Urinary bladder (tissue), 4 donors: ENCODE results near the gene DRAXIN. TPM values are rescaled to one million over a fixed set of nuclear protein-coding genes. Genes with fewer than 3 reads are reported as not detected.

Source experiments
- DNase-seq: peaks from one replicate; pipeline ENCODE4 v3.0.0-alpha.2; 2015; ENCODE audit errors: extremely low spot score
- H3K27ac ChIP-seq: one replicate; pipeline ENCODE4 v1.5.1; 2013; ENCODE audit warnings: low read depth, mild to moderate bottlenecking, moderate library complexity
- H3K36me3 ChIP-seq: one replicate; pipeline ENCODE4 v1.6.1; 2013; ENCODE audit warnings: mild to moderate bottlenecking, moderate library complexity; ENCODE audit not compliant: insufficient read depth
- H3K4me1 ChIP-seq: one replicate; pipeline ENCODE4 v1.6.1; 2013; ENCODE audit warnings: mild to moderate bottlenecking, moderate library complexity; ENCODE audit not compliant: insufficient read depth
- H3K4me3 ChIP-seq: one replicate; pipeline ENCODE4 v1.5.1; 2013; ENCODE audit warnings: low read depth, low read length
- WGBS: extraction: QIAGEN DNeasy Blood & Tissue Kit; methylation state at CpG from one replicate; pipeline ENCODE4 v1.1.7; 2013; 5-methylcytosine and 5-hydroxymethylcytosine counted together
- polyA plus RNA-seq: library from polyadenylated mRNA; stranded (reverse); fragments of 200-250 nt; gene quantifications from one replicate; pipeline ENCODE4 v1.2.3, GENCODE V29; 2013
- total RNA-seq: library from RNA; depleted of rRNA; stranded (reverse); fragments of >200 nt; gene quantifications from one replicate; pipeline ENCODE4 v1.2.3, GENCODE V29; 2014
- donor health status: healthy with polysubstance abuse.
- donor health status: healthy.

The DRAXIN gene
- total and polyA plus RNA-seq, 2 donors: 0.01 to 0.21 TPM

- Histone ChIP-seq H3K36me3 (no peaks in the 10 kb centered on the region), H3K27ac (no peak overlapping the region), H3K4me1 (no peaks in the 10 kb centered on the region), H3K4me3 (no peak overlapping the region)
- WGBS: 89% methylated on average over 4 of the region's 4 CpGs
- DNase-seq: no peak
Measured at GRCh38 chr1:11651017-11651416, 40.5 kb upstream of the DRAXIN start.

GRCh38 chr1:11652203-11652780, 39.2 kb upstream of the DRAXIN start:
- no peak overlapping the region for H3K27ac ChIP-seq
- WGBS: 88% methylated on average over 11 of the region's 11 CpGs
- H3K4me3 ChIP-seq: no peak overlapping the region
- no peaks in the 10 kb centered on the region for H3K4me1 ChIP-seq
- H3K36me3 ChIP-seq: no peaks in the 10 kb centered on the region
- no peak for DNase-seq

DNA sequence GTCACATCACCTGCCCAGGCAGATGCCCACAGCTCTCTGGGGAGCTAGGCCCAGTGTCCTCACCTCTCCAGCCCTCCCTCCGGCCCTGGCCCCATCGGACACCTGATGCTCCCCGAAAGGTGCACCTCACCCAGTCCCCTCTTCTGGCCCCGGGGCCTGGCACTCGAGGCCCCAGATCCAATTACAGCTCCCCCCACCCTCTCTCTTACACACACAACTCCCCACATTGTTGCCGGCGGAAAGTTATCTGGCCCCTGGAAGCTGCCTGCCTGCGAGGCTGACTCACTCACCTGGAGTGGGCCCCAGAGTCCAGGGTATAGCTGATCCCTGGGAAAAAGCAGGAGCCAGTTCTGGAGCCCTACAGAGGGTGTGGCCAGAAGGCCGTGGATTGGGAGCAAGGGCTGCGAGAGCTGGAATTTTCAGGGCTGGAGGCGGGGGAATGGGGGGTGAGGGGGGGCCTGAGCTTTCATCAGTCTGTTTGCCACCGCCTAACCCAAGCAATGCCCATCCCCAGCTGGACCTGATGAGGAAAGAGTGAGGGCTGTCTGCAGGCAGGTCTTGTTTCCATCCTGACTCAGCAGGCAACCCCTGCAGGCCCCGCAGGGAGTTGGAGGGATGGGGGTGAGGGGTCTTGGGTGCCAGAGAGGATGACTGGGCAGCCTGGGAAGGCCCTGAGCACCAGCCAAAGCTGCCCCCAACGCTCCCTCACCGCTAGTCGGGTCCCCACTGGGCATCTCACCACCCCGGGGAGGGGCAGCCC, 38.2 kb upstream of the DRAXIN start:
- no peak overlapping the region for H3K27ac ChIP-seq
- DNase-seq: no peak
- H3K4me3 ChIP-seq: no peak overlapping the region
- 73% methylated on average over 17 of the region's 17 CpGs for WGBS
- no peaks in the 10 kb centered on the region for H3K36me3 ChIP-seq
- H3K4me1 ChIP-seq: no peaks in the 10 kb centered on the region

- WGBS: 61% methylated on average over 7 of the region's 7 CpGs
- H3K4me3 ChIP-seq: no peak overlapping the region
- DNase-seq: no peak
- H3K27ac ChIP-seq: no peak overlapping the region
- H3K4me1 ChIP-seq: no peaks in the 10 kb centered on the region
- no peaks in the 10 kb centered on the region for H3K36me3 ChIP-seq
Measured at GRCh38 chr1:11653861-11654136, 37.7 kb upstream of the DRAXIN start.

- WGBS: 3% methylated on average over 94 of the region's 94 CpGs
- no peak for DNase-seq
Measured at GRCh38 chr1:11654137-11654938, 37.2 kb upstream of the DRAXIN start, which contains the start of the genes FBXO2 and FBXO44. TSS of gene FBXO2 (minus strand) at chr1:11654429. CDS start at chr1:11654340, 89 bp downstream. TSS of gene FBXO44 (plus strand) at chr1:11654877. CDS start at chr1:11655836, 959 bp downstream.

DNA sequence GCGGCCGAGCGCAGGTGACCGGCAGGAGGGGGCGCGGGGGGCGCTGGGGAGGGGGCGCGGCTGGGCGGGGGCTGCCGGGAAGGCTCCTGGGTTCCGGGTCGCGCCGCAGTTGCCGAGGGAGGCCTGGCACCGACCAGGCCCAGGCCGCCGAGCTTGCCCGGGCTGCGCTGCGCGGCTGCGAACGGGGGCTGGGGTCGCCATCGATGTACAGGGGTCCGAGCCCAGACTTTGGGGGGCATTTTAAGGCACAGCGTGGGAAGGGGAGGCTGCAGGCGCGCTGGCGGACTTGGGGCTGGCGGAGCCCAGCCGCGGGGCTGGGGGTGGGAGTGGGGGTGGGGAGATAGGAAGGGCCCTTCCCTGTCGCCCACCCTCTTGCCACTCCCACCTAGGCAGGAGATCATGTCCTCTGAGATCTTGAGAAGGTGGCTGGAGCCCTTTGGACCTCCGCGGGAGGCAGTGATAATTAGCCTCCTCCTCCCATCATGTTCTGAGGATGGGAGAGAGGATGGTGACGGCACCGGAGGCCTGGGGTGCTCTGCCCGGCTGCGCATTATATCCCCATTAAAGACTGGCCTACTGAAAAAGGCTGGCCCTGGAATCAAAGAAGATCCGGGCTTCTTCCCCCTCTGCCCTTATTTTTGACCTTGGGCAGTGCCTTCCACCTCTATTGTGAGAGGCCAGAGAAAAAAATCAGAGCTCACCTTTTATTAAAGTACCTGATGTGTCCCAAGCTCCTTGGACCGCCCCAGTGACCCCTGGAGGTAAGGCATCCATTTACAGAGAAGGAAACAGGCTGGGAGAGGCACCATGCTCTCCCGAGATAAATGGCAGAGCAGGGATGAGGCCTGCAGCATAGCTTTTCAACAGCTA, 36.3 kb upstream of the DRAXIN start:
- Histone ChIP-seq H3K27ac (no peak overlapping the region), H3K4me3 (peak overlapping the region; percentile 83), H3K4me1 (no peaks in the 10 kb centered on the region), H3K36me3 (no peaks in the 10 kb centered on the region)
- DNase-seq: no peak
- 10% methylated on average over 45 of the region's 45 CpGs for WGBS

More at GRCh38 chr1:11654137-11654938, 37.2 kb upstream of the DRAXIN start, which contains the start of the genes FBXO2 and FBXO44:
- Histone ChIP-seq H3K36me3 (no peaks in the 10 kb centered on the region), H3K27ac (no peak within 1 kb of the TSS), H3K4me3 (peak within 1 kb of the TSS; percentile 83), H3K4me1 (no peaks in the 10 kb centered on the region)

DNA sequence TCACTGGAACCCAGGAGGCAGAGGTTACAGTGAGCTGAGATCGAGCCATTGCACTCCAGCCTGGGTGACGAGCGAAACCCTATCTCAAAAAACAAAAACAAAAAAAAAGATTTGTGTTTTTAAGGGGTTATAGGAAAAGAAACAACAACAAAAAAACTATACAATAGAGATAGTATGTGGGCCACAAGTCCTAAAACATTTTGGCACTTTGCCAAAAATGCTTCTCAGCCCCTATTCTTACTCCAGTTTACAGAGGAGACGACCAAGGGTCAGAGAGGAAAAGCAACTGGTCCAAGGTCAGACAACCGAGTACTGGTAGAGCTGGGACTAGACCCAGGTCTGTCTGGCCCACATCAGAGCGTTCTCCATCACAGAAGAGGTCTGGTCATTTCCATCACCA, 33.9 kb upstream of the DRAXIN start:
- no peaks in the 10 kb centered on the region for H3K36me3 ChIP-seq
- no peak overlapping the region for H3K4me3 ChIP-seq
- 79% methylated on average over 6 of the region's 6 CpGs for WGBS
- no peak overlapping the region for H3K27ac ChIP-seq
- DNase-seq: no peak
- no peaks in the 10 kb centered on the region for H3K4me1 ChIP-seq

GRCh38 chr1:11658542-11658941, 33.0 kb upstream of the DRAXIN start:
- H3K27ac ChIP-seq: no peak overlapping the region
- H3K4me1 ChIP-seq: no peaks in the 10 kb centered on the region
- H3K36me3 ChIP-seq: no peaks in the 10 kb centered on the region
- no peak overlapping the region for H3K4me3 ChIP-seq
- no peak for DNase-seq
- WGBS: 91% methylated on average over 23 of the region's 23 CpGs

DNA sequence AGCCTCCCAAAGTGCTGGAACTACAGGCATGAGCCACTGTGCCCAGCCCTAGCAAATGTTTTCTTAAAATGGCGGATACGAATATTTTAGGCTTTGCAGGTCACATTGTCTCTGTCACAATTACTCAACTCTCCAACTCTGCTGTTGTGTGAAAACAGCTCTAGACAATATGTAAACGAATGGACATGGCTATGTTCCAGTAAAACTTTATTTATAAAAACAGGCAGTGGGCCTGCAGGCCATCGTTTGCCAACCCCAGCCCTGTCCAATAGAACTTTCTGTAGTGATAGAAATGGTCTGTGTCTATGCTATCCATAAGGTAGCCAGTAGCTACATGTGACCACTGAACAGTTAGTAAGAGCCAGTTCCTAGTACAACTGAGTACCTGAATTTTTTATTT, 31.8 kb upstream of the DRAXIN start:
- no peaks in the 10 kb centered on the region for H3K4me1 ChIP-seq
- no peak overlapping the region for H3K4me3 ChIP-seq
- WGBS: 86% methylated on average over 4 of the region's 4 CpGs
- H3K36me3 ChIP-seq: no peaks in the 10 kb centered on the region
- DNase-seq: no peak
- no peak overlapping the region for H3K27ac ChIP-seq

DNA sequence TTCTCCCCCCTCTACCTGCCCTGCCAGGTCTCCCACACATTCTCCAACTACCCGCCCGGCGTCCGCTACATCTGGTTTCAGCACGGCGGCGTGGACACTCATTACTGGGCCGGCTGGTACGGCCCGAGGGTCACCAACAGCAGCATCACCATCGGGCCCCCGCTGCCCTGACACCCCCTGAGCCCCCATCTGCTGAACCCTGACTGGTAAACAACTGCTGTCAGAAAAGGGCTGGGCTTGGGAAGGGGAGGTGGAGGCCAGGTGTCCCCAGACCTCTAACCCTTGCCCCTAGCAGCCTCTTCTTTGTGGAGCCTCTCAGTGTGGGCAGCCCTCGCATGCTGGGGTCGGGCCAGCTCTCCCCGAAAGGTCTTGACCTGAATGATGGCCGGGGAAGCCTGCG, 30.4 kb upstream of the DRAXIN start:
- no peaks in the 10 kb centered on the region for H3K4me1 ChIP-seq
- no peak for DNase-seq
- no peak overlapping the region for H3K27ac ChIP-seq
- no peaks in the 10 kb centered on the region for H3K36me3 ChIP-seq
- H3K4me3 ChIP-seq: no peak overlapping the region
- WGBS: 90% methylated on average over 17 of the region's 17 CpGs

- DNase-seq: no peak
- Histone ChIP-seq H3K27ac (peak overlapping the region; percentile 80), H3K4me3 (peak overlapping the region; percentile 75), H3K4me1 (no peaks in the 10 kb centered on the region), H3K36me3 (no peaks in the 10 kb centered on the region)
- under 1% methylated on average over 66 of the region's 66 CpGs for WGBS
Measured at GRCh38 chr1:11664336-11665065, 27.0 kb upstream of the DRAXIN start.

- WGBS: 79% methylated on average over 14 of the region's 14 CpGs
- H3K36me3 ChIP-seq: no peaks in the 10 kb centered on the region
Measured at GRCh38 chr1:11668516-11668915, 23.0 kb upstream of the DRAXIN start.

DNA sequence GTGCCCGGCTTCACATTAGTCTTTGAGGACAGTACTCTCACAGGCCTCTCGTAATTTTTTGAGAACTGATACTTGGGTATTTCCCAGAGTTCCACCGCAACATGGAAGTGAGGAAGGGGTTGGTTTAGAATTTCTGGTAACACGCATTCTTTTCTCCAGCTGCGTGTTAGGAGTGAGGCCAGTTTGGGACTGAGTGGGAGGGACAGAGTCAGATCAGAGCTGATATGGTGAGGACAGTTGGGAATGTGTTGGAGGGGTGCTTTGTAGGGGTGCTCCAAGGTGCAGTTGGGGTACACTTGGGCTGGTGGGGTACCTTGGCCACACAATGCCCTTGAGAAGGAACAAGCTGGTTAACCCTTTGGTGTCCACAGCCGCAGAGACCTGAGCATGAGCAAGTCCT, 20.8 kb upstream of the DRAXIN start:
- Histone ChIP-seq H3K36me3 (no peaks in the 10 kb centered on the region), H3K27ac (no peak overlapping the region), H3K4me3 (no peak overlapping the region), H3K4me1 (no peaks in the 10 kb centered on the region)
- no peak for DNase-seq
- WGBS: 58% methylated on average over 6 of the region's 6 CpGs

More at GRCh38 chr1:11668516-11668915, 23.0 kb upstream of the DRAXIN start:
- no peak for DNase-seq
- no peak overlapping the region for H3K4me3 ChIP-seq
- H3K4me1 ChIP-seq: no peaks in the 10 kb centered on the region
- no peak overlapping the region for H3K27ac ChIP-seq
